Thyroid gland (tissue), 4 donors: Measurements from ENCODE around the gene RGS19. TPM values are rescaled to one million over a fixed set of nuclear protein-coding genes. Genes with fewer than 3 reads are reported as not detected.

ENCODE experiments used
- DNase-seq, 2 donors: peaks; one replicate each; pipeline ENCODE4 v3.0.0-alpha.2; 2019
- H3K27ac ChIP-seq, 3 donors: fragments of 200-600 bp; sonication (generic); 1 replicate in 2 of 3; 2 replicates in 1 of 3; pipeline ENCODE4 v1.5.1; 2016 to 2019; ENCODE audit warnings: mild to moderate bottlenecking in 1 of 3, moderate library complexity in 1 of 3
- H3K27me3 ChIP-seq: fragments of 200-600 bp; sonication (generic); one replicate; pipeline ENCODE4 v1.5.1; 2019
- H3K36me3 ChIP-seq, 2 donors: fragments of 200-600 bp; sonication (generic); one replicate each; pipeline ENCODE4 v1.5.1; 2016 to 2019
- H3K4me1 ChIP-seq, 2 donors: fragments of 200-600 bp; sonication (generic); one replicate each; pipeline ENCODE4 v1.5.1; 2017 to 2019
- H3K4me3 ChIP-seq, 3 donors: fragments of 200-600 bp; sonication (generic); replicated peaks in 1 of 3; 1 replicate in 2 of 3; 2 replicates in 1 of 3; pipeline ENCODE4 v1.5.1; 2016; ENCODE audit warnings: mild to moderate bottlenecking in 1 of 3
- H3K9me3 ChIP-seq: fragments of 200-600 bp; sonication (generic); one replicate; pipeline ENCODE4 v1.5.1; 2017
- POLR2A ChIP-seq, 2 donors: fragments of 450-650 bp; IDR thresholded peaks; one replicate each; pipeline ENCODE4 v1.6.1; 2017; ENCODE audit warnings: antibody characterized with exemption in 2 of 2, mild to moderate bottlenecking in 2 of 2, moderate library complexity in 1 of 2
- WGBS, 2 donors: methylation state at CpG; one replicate each; pipeline ENCODE4 v1.1.5; 2017; 5-methylcytosine and 5-hydroxymethylcytosine counted together
- intact Hi-C: fragments of 100-400 bp; cut with DNase I; formaldehyde crosslinking; loops from one replicate; pipeline ENCODE4 v1.15.1; 2023
- total RNA-seq, 4 donors: library from RNA; depleted of rRNA; stranded (reverse); fragments of >200 nt; gene quantifications; one replicate each; pipeline ENCODE4 v1.2.3, GENCODE V29; 2016
- TF ChIP-seq, protein P1 (sequence below), 6 experiments: fragments of 200-600 bp in 3 of 6; fragments of 450-650 bp in 3 of 6; sonication (generic) in 3 of 6; IDR thresholded peaks; one replicate each; pipeline ENCODE4 v1.5.1; 2016 to 2019; ENCODE audit warnings: antibody characterized with exemption in 6 of 6, mild to moderate bottlenecking in 2 of 6, inconsistent platforms in 1 of 6, moderate library complexity in 1 of 6

Gene RGS19
- total RNA-seq, 4 donors from 2014 or later, result 10.5 to 17.2 (median 13.4) TPM

DNA sequence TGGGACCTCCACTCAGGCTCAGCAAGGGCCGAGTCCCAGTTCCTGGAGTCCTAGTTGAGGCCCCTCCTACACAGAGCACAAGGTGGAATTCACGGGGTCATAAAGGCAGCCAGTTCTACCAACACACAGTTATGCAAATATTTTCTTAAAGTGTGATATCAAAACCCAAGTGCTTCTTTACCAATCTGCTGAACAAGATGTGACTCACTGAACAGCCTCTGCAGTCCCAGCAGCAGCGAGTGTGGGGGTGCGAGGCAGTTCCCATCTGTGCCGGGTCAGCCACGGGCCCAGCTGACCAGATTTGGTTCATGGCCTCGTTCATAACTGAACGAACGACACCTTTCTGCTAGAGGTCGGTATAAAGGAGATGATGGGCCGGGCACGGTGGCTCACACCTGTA, 20.8 kb downstream of the RGS19 start:
- Histone ChIP-seq H3K4me1 (peaks cover 7% of the 10 kb centered on the region in 2 donors), H3K36me3 (no peaks in the 10 kb centered on the region), H3K9me3 (no peaks in the 10 kb centered on the region), H3K27me3 (no peaks in the 10 kb centered on the region), H3K4me3 (no peak overlapping the region), H3K27ac (no peak overlapping the region)
- WGBS, 2 donors, result 75 to 87% methylated on average over 11 of the region's 12 CpGs
- no peak for DNase-seq
- intact Hi-C loops, result no loop called here
- TF ChIP-seq, protein P1, sequence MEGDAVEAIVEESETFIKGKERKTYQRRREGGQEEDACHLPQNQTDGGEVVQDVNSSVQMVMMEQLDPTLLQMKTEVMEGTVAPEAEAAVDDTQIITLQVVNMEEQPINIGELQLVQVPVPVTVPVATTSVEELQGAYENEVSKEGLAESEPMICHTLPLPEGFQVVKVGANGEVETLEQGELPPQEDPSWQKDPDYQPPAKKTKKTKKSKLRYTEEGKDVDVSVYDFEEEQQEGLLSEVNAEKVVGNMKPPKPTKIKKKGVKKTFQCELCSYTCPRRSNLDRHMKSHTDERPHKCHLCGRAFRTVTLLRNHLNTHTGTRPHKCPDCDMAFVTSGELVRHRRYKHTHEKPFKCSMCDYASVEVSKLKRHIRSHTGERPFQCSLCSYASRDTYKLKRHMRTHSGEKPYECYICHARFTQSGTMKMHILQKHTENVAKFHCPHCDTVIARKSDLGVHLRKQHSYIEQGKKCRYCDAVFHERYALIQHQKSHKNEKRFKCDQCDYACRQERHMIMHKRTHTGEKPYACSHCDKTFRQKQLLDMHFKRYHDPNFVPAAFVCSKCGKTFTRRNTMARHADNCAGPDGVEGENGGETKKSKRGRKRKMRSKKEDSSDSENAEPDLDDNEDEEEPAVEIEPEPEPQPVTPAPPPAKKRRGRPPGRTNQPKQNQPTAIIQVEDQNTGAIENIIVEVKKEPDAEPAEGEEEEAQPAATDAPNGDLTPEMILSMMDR (IDR thresholded peaks at IDR 0.05), result no peak
- TF ChIP-seq POLR2A (IDR thresholded peaks at IDR 0.05), result no peak

DNA sequence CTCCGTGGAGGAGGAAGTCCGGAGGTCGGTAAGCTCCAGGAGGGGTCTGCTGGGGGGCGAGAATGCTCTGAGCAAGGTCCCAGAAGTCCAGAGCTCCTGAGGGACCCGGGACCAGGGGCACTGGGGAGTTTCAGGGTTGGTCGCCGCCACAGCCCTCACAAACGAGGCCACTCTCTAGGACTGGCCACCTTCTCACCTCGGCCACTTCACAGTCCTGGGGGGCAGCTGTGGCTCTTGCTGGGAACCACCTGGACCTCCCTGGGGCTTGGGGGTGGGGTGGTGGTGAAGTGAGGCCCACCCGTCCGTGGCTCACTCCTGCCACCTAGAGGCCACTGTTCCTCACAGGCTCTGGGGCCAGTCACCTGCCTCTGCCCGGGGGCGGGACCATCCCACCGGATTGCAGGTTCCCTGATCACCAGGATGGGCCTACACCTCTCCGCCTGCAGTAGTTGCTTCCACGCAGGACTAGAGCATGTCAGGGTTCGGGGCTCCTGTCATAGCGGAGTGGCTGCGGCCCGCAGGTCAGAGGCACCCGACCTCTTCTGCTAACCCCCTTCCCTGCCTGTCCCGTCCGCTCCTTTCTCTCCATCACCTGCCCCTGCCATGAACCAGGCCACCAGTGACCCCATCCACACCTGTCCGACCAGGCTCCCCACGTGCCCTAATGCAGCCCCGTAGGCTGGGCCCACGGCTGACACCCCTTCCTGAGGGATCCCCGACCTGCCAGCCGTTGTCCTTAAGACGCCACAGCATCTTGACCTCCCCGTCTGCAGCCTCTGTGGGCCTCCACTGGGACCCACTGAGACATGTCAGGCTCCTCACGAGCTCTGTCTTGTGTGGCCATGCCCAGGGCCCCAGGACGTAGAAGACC, 21.5 kb downstream of the RGS19 start:
- Histone ChIP-seq H3K4me3 (no peak overlapping the region), H3K27me3 (no peaks in the 10 kb centered on the region), H3K36me3 (no peaks in the 10 kb centered on the region), H3K27ac (peak overlapping the region in 2 of 3 donors; percentile 38 to 59), H3K9me3 (no peaks in the 10 kb centered on the region), H3K4me1 (peaks cover 6 to 7% of the 10 kb centered on the region in 2 donors)
- WGBS, 2 donors, result 40% methylated on average over 20 to 21 of the region's 33 CpGs
- intact Hi-C loops, result no loop called here
- DNase-seq, result peak; percentile 69 to 72
- TF ChIP-seq, protein P1 (IDR thresholded peaks at IDR 0.05), result peak; percentile 47 to 86 (median 67)
- TF ChIP-seq POLR2A (IDR thresholded peaks at IDR 0.05), result no peak

DNA sequence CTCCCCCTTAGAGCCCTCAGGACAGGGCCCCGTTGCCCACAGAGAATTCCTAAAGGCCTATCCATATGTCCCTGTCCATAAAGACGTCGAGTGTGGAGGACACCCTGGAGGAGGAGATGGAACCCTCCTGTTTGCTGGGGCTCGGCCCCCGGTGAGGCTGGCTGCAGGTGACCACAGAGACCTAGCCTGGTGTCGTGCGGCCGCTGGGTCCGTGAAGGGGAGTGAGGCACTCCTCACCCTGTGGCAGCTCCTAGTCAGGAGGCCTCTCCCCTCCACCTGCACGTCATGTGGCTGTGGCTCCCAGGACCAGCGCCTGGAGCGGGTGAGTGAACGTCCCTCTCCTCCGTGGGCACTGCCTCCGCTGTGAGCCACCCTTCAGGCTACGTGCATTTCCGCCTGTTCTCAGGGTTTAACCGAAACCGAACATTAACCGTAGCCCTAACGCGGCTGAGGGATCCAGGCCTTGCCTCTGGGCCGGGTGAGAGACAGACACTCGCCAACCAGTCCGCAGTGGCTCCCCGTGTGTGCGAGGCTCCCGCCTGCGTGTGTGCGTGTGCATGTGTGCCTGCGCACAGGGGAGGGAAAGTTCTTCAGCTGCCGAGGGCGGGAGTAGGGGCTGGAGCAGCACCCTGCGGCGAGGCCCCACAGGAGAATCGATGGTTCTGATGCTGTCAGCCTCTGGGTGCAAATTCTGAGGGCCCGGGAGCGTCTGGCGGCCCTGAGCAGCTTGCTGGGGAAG, 22.3 kb downstream of the RGS19 start:
- intact Hi-C loops, result no loop called here
- H3K4me3 ChIP-seq, result no peak overlapping the region
- H3K27ac ChIP-seq, result peak overlapping the region in 2 of 3 donors; percentile 38 to 59
- no peaks in the 10 kb centered on the region for H3K36me3 ChIP-seq
- 55 to 65% methylated on average over 18 to 31 of the region's 39 CpGs for WGBS, 2 donors
- DNase-seq, result no peak
- peaks cover 0 to 1% of the 10 kb centered on the region in 2 donors for H3K4me1 ChIP-seq
- no peaks in the 10 kb centered on the region for H3K27me3 ChIP-seq
- no peak for TF ChIP-seq POLR2A (IDR thresholded peaks at IDR 0.05)
- TF ChIP-seq, protein P1 (IDR thresholded peaks at IDR 0.05), result no peak
- no peaks in the 10 kb centered on the region for H3K9me3 ChIP-seq

DNA sequence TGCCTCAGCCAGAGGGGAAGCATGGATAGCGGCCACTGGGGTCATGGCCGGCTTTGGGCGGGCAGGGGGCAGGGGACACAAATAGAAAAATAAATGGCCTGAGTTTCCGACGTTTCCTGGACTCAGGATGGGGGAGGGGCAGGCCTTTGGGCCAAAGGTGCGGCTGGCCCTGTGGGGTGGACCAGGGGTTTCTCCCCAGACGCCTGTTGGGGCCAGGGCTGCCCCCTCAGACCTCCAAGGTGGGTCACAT, 22.8 kb downstream of the RGS19 start:
- DNase-seq, result no peak
- H3K4me3 ChIP-seq, result no peak overlapping the region
- intact Hi-C loops, result no loop called here
- no peaks in the 10 kb centered on the region for H3K36me3 ChIP-seq
- H3K9me3 ChIP-seq, result no peaks in the 10 kb centered on the region
- no peaks in the 10 kb centered on the region for H3K4me1 ChIP-seq
- H3K27me3 ChIP-seq, result no peaks in the 10 kb centered on the region
- 44 to 58% methylated on average over 7 of the region's 7 CpGs for WGBS, 2 donors
- TF ChIP-seq, protein P1 (IDR thresholded peaks at IDR 0.05), result no peak
- no peak for TF ChIP-seq POLR2A (IDR thresholded peaks at IDR 0.05)
- H3K27ac ChIP-seq, result peak overlapping the region in 2 of 3 donors; percentile 38 to 59
